CD14-positive monocyte (primary cell): ENCODE data around the gene CROCC2. TPM values are rescaled to one million over a fixed set of nuclear protein-coding genes. Genes with fewer than 3 reads are reported as not detected.

ENCODE experiments used
- DNase-seq, 3 donors: peaks; one replicate each; pipeline ENCODE4 v3.0.0-alpha.2; 2011 to 2022
- H2AFZ ChIP-seq: 2 replicates; pipeline ENCODE4 v1.6.0; 2012; ENCODE audit warnings: mild to moderate bottlenecking, low read depth, low read length, inconsistent platforms; ENCODE audit not compliant: insufficient read depth, poor library complexity, severe bottlenecking
- H3K27ac ChIP-seq, 2 donors: 1 replicate in 1 of 2; 2 replicates in 1 of 2; pipeline ENCODE4 v1.5.1; 2012 to 2013; ENCODE audit warnings: low read length in 2 of 2, control low read depth in 1 of 2, inconsistent platforms in 1 of 2, low read depth in 1 of 2, mild to moderate bottlenecking in 1 of 2
- H3K27me3 ChIP-seq, 2 donors: one replicate each; pipeline versions ENCODE4 v1.6.0 to v1.6.1; 2011 to 2013; ENCODE audit warnings: low read length in 2 of 2; ENCODE audit not compliant: control insufficient read depth in 2 of 2, insufficient read depth in 2 of 2
- H3K36me3 ChIP-seq, 2 donors: replicated peaks in 1 of 2; 1 replicate in 1 of 2; 2 replicates in 1 of 2; pipeline versions ENCODE4 v1.5.1 to v1.6.1; 2012 to 2013; ENCODE audit warnings: low read length in 2 of 2, control low read depth in 1 of 2, inconsistent platforms in 1 of 2, mild to moderate bottlenecking in 1 of 2; ENCODE audit not compliant: insufficient read depth in 2 of 2, control insufficient read depth in 1 of 2
- H3K4me1 ChIP-seq, 2 donors: 1 replicate in 1 of 2; 2 replicates in 1 of 2; pipeline versions ENCODE4 v1.5.1 to v1.6.1; 2012 to 2013; ENCODE audit warnings: low read length in 2 of 2, control low read depth in 1 of 2, inconsistent platforms in 1 of 2, mild to moderate bottlenecking in 1 of 2, moderate library complexity in 1 of 2; ENCODE audit not compliant: insufficient read depth in 2 of 2, control insufficient read depth in 1 of 2
- H3K4me2 ChIP-seq: replicated peaks from 2 replicates; pipeline ENCODE3; 2012; ENCODE audit warnings: low read length, moderate library complexity, mild to moderate bottlenecking; ENCODE audit not compliant: poor library complexity, severe bottlenecking; ENCODE audit errors: extremely low read depth
- H3K4me3 ChIP-seq, 3 experiments: fragments of 200-600 bp in 1 of 3; sonication (generic) in 1 of 3; replicated peaks in 1 of 3; 1 replicate in 2 of 3; 2 replicates in 1 of 3; pipeline ENCODE4 v1.5.1; 2011 to 2013; ENCODE audit warnings: low read length in 3 of 3, mild to moderate bottlenecking in 3 of 3, control low read depth in 2 of 3, low read depth in 2 of 3, inconsistent platforms in 1 of 3, moderate library complexity in 1 of 3
- H3K79me2 ChIP-seq: 2 replicates; pipeline ENCODE4 v1.6.0; 2012; ENCODE audit warnings: mild to moderate bottlenecking, control low read depth, inconsistent platforms, low read length, moderate library complexity; ENCODE audit not compliant: insufficient read depth
- H3K9ac ChIP-seq: 2 replicates; pipeline ENCODE4 v1.6.0; 2017; ENCODE audit warnings: low read length, mild to moderate bottlenecking; ENCODE audit not compliant: insufficient read depth, poor library complexity, severe bottlenecking
- H3K9me3 ChIP-seq, 2 donors: replicated peaks in 1 of 2; 1 replicate in 1 of 2; 2 replicates in 1 of 2; pipeline versions ENCODE4 v1.5.1 to v1.6.1; 2012 to 2013; ENCODE audit warnings: low read length in 2 of 2, control low read depth in 1 of 2; ENCODE audit not compliant: control insufficient read depth in 1 of 2, insufficient read depth in 1 of 2
- H4K20me1 ChIP-seq: 2 replicates; pipeline ENCODE4 v1.6.0; 2012; ENCODE audit warnings: mild to moderate bottlenecking, low read length, control low read depth, moderate library complexity; ENCODE audit not compliant: insufficient read depth
- H3K27ac Mint-ChIP-seq, 7 donors: one replicate each; pipeline ENCODE4 v1.8.0; 2020; ENCODE audit warnings: mild to moderate bottlenecking in 7 of 7, mixed read lengths in 7 of 7, moderate library complexity in 6 of 7, inconsistent platforms in 2 of 7
- H3K27me3 Mint-ChIP-seq, 3 donors: one replicate each; pipeline ENCODE4 v1.8.0; 2021 to 2022; ENCODE audit warnings: low read depth in 3 of 3, mild to moderate bottlenecking in 3 of 3, mixed read lengths in 3 of 3, moderate library complexity in 3 of 3, inconsistent platforms in 1 of 3
- H3K36me3 Mint-ChIP-seq, 2 donors: one replicate each; pipeline ENCODE4 v1.8.0; 2020; ENCODE audit warnings: mixed read lengths in 2 of 2, inconsistent platforms in 1 of 2, mild to moderate bottlenecking in 1 of 2
- H3K4me1 Mint-ChIP-seq: one replicate; pipeline ENCODE4 v1.8.0; 2020; ENCODE audit warnings: mild to moderate bottlenecking, mixed read lengths
- H3K4me3 Mint-ChIP-seq, 2 donors: one replicate each; pipeline ENCODE4 v1.8.0; 2020; ENCODE audit warnings: mild to moderate bottlenecking in 2 of 2, mixed read lengths in 2 of 2, moderate library complexity in 1 of 2
- H3K9me3 Mint-ChIP-seq, 7 donors: one replicate each; pipeline ENCODE4 v1.8.0; 2020 to 2022; ENCODE audit warnings: mixed read lengths in 7 of 7, mild to moderate bottlenecking in 6 of 7, moderate library complexity in 6 of 7, inconsistent platforms in 2 of 7
- WGBS: methylation state at CpG from one replicate; pipeline ENCODE4 v1.1.5; 2013; ENCODE audit warnings: missing lambda C conversion rate; ENCODE audit not compliant: insufficient coverage; 5-methylcytosine and 5-hydroxymethylcytosine counted together
- intact Hi-C, 2 donors: fragments of 100-400 bp; cut with micrococcal nuclease; formaldehyde crosslinking; loops; one replicate each; pipeline versions ENCODE4 v1.15.0 to v1.15.1; 2023
- polyA plus RNA-seq, 3 donors: library from polyadenylated mRNA; depleted of rRNA in 1 of 3; unstranded in 2 of 3; stranded (reverse) in 1 of 3; fragments of 300-500 nt in 2 of 3; fragments of >200 nt in 1 of 3; fragmentation: Illumina TruSeq in 2 of 3; gene quantifications; 1 replicate in 2 of 3; 2 replicates in 1 of 3; pipeline ENCODE4 v1.2.3, GENCODE V29; 2012 to 2021
- TF ChIP-seq, protein P1 (sequence below): fragments of 200-600 bp; IDR thresholded peaks from one replicate; pipeline ENCODE4 v1.8.0; 2022; ENCODE audit warnings: antibody characterized with exemption, mild to moderate bottlenecking

CROCC2 gene
- polyA plus RNA-seq, 3 donors = 0.15 TPM; not detected in 2

GRCh38 chr2:240919786-240920782, 13.9 kb downstream of the CROCC2 start:
- Mint-ChIP-seq H3K27ac (peak overlapping the region in 1 of 7 donors; percentile 30), H3K27me3 (peaks cover 8 to 22% (median 12%) of the 10 kb centered on the region in 3 donors), H3K4me1 (no peaks in the 10 kb centered on the region), H3K4me3 (no peak overlapping the region), H3K9me3 (no peaks in the 10 kb centered on the region), H3K36me3 (no peaks in the 10 kb centered on the region)
- Histone ChIP-seq H3K27ac (no peak overlapping the region), H3K79me2 (no peaks in the 10 kb centered on the region), H3K27me3 (peaks cover 0 to 15% of the 10 kb centered on the region in 2 donors), H3K4me3 (no peak overlapping the region), H3K9me3 (no peaks in the 10 kb centered on the region), H3K36me3 (no peaks in the 10 kb centered on the region), H3K4me2 (no peak overlapping the region), H3K4me1 (no peaks in the 10 kb centered on the region), H4K20me1 (no peaks in the 10 kb centered on the region), H3K9ac (no peak overlapping the region), H2AFZ (no peak overlapping the region)
- no peak for DNase-seq
- TF ChIP-seq, protein P1, sequence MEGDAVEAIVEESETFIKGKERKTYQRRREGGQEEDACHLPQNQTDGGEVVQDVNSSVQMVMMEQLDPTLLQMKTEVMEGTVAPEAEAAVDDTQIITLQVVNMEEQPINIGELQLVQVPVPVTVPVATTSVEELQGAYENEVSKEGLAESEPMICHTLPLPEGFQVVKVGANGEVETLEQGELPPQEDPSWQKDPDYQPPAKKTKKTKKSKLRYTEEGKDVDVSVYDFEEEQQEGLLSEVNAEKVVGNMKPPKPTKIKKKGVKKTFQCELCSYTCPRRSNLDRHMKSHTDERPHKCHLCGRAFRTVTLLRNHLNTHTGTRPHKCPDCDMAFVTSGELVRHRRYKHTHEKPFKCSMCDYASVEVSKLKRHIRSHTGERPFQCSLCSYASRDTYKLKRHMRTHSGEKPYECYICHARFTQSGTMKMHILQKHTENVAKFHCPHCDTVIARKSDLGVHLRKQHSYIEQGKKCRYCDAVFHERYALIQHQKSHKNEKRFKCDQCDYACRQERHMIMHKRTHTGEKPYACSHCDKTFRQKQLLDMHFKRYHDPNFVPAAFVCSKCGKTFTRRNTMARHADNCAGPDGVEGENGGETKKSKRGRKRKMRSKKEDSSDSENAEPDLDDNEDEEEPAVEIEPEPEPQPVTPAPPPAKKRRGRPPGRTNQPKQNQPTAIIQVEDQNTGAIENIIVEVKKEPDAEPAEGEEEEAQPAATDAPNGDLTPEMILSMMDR = no peak
- intact Hi-C loops = no loop called here
- WGBS = 94% methylated on average over 29 of the region's 31 CpGs

DNA sequence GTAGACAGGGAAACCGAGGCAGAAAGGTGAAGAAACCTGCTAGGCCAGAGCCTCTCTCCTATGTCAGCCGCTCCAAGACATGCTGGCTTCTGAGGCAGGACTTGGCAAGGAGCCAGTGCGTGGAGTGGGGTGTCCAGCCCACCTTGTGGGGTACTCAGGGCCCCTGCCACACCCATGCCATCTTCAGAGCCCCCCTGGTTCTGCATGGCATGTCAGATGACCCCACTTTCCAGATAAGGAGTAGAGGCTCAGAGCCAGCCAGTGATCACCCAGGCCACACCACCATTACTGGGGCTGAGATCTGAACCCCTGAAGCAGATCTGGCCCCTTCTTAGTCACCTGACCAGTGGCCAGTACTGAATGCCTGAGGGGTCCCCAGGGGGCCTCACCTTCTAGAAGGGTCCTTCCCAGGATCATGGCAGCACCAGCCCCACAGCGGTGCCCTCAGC, 14.7 kb downstream of the CROCC2 start:
- Histone ChIP-seq H3K4me3 (no peak overlapping the region), H3K27ac (no peak overlapping the region), H3K27me3 (peaks cover 0 to 7% of the 10 kb centered on the region in 2 donors), H3K4me1 (no peaks in the 10 kb centered on the region), H3K36me3 (no peaks in the 10 kb centered on the region), H3K79me2 (no peaks in the 10 kb centered on the region), H3K4me2 (no peak overlapping the region), H4K20me1 (no peaks in the 10 kb centered on the region), H3K9ac (no peak overlapping the region), H3K9me3 (no peaks in the 10 kb centered on the region), H2AFZ (no peak overlapping the region)
- no peaks in the 10 kb centered on the region for H3K4me1 Mint-ChIP-seq
- DNase-seq = no peak
- H3K9me3 Mint-ChIP-seq = no peaks in the 10 kb centered on the region
- no peak overlapping the region for H3K4me3 Mint-ChIP-seq
- H3K36me3 Mint-ChIP-seq = no peaks in the 10 kb centered on the region
- intact Hi-C loops = no loop called here
- 92% methylated on average over 4 of the region's 4 CpGs for WGBS
- peaks cover 3 to 16% (median 8%) of the 10 kb centered on the region in 3 donors for H3K27me3 Mint-ChIP-seq
- TF ChIP-seq, protein P1 = no peak
- H3K27ac Mint-ChIP-seq = no peak overlapping the region
